HG03432 (cell line): Measurements from ENCODE around the gene KCNJ3.

ENCODE experiments used
- ATAC-seq: cut with Tn5 transposase; IDR thresholded peaks from one replicate; pipeline ENCODE4 v1.9.1; 2021; ENCODE audit warnings: mild to moderate bottlenecking, moderate library complexity; ENCODE audit not compliant: unreplicated experiment

Gene KCNJ3

DNA sequence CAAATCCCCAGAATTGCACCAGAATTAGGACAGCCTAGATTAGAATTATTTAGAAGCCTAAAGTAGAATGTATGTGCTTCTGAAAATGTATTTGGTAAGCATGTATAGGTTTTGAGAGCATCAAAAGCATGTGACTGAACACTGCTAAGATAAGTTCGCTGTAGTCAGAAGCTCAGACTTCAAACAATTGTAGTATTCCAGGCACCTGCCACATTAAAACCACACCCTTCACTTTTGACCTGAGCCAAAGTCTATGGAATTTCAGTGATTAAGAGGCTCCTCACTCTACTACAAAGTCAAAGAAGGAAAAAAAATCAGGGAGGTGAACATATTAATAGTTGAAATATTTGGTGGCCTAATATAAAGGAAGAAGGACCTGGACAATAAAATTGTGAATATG is 8.2 kb downstream of the KCNJ3 start:
- ATAC-seq, result no peak

- no peak for ATAC-seq
These were observed 9.6 kb downstream of the KCNJ3 start for GRCh38 chr2:154707994-154708575.

DNA sequence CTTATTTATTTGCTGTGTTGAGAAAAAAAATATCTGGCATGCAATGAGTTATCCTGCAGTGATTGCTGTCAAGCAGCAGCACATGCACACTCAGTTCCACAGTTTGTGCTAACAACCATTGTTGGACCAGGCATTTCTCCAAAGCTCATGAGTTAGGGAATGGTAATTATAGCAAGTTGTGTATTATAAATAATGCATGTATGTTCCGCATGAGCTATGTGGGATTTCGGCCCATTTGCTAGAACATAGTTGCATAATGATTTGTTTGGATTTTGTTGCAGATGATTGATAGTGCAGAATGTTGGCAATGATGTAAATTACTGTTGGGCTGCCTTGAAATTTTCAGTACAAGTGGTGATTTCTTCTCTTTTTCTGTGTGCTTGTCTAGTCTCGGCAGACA is 10.7 kb downstream of the KCNJ3 start:
- no peak for ATAC-seq

GRCh38 chr2:154710078-154710477 is 11.6 kb downstream of the KCNJ3 start:
- no peak for ATAC-seq

- ATAC-seq, result no peak
These were observed 12.2 kb downstream of the KCNJ3 start for GRCh38 chr2:154710685-154711084.

DNA sequence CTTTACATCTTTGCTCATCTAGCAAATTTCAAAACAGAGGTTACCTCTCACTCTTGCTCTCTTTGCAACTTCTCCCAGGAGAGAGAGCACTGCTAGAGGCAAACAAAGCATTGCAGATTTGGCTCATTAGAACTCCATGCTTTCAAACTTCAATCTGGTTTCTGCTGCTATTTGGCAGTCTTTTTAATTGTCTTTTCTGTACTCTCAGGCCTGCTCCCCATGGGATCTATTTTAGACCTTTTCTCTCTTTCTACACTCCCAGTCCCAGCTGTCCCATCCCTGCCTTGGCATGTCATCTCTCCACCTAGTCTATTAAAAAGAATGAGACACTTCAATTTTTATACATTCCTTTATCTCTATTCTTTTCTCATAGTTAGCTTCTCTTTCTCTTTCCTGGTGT is 15.2 kb downstream of the KCNJ3 start:
- no peak for ATAC-seq

GRCh38 chr2:154720651-154721050 is 22.2 kb downstream of the KCNJ3 start:
- no peak for ATAC-seq

- ATAC-seq, result no peak
These were observed 25.8 kb downstream of the KCNJ3 start for GRCh38 chr2:154724194-154724797.

DNA sequence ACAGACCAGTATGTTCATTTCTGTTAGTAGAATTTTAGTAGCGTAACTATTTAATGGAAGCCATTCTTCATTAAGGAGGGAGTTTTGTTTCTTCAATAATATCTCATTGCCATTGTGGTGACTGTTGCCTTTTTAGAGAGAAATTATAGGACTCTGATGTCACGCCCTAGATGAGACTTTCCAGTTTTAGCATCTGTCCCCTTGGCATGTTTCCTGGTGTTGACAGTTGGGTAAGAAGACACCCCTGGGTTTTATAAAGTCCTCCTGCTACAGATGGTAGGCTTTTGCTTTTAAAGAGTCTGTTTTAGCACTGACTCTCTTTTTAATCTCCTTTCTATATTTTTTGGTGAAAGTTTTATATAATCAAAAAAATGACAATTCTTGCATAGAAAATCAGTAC is 41.9 kb downstream of the KCNJ3 start:
- ATAC-seq, result no peak

- no peak for ATAC-seq
These were observed 60.4 kb downstream of the KCNJ3 start for GRCh38 chr2:154758871-154759270.

DNA sequence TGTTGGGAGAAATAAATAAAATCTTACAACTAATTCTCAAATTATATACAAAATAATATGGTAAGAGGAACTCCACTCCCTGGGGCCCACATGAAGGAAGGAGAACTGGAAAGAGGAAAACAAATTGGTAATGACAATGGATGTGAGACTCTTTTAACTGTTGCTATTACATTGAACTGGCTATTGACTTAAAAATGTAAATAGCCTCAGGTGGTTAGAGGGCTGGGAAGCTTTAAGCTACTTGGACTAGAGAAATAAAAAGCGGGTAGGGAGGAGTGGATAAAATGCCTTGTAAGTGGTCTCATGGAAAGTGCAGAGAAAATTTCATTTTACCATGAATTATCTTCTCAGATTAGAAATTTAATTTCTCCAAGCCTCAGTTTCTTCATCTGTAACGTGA is 64.1 kb downstream of the KCNJ3 start:
- no peak for ATAC-seq

DNA sequence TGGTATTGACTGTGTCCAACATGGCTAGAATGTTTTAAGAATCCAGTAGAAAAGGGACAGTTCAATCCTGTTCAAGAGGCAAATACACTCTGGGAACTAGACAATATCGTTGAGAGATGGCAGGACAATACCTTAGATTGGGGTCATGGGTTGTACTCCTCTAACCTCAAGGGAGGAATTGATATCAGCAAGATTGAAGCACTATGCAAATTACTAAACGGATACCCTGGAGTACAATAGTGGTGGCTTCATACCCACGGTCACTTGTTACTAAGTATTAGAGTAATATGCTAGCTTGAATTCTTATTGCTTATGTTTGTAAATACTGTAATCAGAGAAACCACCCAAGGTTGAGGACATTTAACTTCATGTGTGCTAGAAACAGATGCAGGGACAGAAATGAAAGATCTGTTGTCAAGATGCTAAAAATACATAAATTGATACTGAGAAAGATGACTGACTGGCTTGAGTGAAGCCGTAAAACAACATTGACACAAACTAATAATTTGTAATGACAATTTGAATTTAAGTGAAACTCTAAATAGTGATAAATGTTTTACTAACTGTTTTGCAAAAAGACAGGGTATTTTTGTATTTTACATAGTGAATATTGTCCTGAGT is 73.3 kb downstream of the KCNJ3 start:
- ATAC-seq, result peak; percentile 48

DNA sequence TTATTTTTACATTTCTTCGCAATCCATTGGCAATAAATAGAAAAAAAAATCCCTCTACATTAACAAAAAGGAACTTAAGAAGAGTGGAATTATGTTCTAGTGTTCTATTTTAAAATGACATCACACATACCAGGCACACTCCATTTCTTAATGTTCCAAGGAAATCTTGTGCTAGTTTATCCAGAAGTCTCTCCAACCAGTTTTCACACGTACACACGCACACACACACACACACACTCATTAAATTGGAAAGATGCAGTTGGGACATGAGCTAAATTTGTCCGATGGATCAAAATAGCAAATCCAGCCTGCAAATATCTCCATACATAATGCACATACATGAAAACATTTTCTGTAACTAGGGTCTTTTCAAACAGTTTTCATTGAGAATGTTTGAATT is 78.3 kb downstream of the KCNJ3 start:
- ATAC-seq, result no peak

DNA sequence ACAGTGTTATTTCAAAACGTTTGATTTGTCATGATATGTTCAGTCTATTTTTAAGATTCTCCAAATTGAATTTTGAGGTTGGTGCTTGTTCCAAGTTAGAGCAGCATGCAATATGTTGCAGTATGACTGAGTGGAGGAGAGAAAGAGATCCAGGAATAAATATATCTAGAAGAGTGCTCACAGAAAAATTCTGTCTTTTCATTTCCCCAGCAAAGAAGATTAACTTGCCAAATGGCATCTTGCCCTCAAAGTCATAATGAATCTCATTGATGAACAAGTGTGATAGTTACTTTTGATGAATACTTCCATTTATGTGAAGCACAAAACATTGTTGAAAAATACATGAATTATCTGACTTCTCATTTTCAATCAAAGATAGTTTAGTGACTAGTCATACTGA is 95.9 kb downstream of the KCNJ3 start:
- no peak for ATAC-seq

DNA sequence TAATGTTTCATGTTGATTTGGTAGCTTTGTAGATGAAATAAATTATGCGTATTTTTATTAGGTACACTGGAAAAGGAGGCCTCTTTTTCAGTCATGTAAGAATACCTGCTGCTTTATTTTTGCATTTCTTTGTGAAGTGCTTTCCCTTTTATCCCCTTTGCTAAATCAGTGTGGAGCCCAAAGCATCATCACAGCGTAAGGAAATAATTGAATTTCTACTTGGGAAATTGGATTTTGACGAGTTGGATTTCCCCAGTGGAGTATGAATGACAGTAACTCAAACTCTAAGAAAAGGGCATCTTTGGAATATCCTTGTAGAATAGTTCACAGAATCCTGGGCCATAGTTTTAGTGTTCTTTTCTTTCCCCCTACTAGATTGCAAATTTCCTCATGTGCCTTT is 97.2 kb downstream of the KCNJ3 start:
- no peak for ATAC-seq

DNA sequence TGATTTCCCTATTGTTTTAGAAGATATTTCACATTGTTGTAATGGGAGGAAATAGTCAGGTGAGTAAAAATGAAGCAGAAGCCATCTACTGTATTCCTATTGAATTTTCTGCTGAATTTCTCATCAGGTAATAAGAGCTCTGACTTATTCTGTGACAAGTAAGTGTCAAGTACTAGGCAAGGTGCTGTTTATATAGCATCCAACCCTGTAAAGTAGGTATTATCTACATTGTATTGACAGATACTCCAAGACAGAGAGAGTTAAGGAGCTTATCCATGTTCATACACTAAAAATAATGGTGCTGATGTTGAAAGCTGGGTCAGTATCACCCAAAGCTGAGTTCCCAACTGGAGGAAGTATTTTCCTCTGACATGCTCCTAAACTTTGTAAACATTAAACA is 106.0 kb downstream of the KCNJ3 start:
- no peak for ATAC-seq

DNA sequence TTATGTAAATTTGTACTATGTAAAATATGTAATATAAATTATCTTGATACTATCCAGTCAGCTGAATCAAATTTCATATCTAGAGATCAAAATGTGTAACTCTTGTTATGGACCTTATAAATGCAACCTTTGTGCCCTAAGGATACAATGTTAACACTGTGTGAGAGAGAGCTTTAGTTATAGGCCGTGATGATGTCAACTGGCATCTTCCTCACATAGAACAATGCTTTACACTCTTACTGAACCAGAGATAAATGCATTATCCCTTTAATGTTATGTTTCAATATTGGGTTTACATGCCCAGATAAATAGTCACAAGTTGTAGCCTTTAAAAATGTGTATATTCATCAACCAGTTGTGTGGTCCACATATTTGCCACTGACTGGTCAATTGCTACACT is 115.1 kb downstream of the KCNJ3 start:
- ATAC-seq, result no peak

- ATAC-seq, result no peak
These were observed 116.4 kb downstream of the KCNJ3 start for GRCh38 chr2:154814856-154815255.

- ATAC-seq, result no peak
These were observed 126.9 kb downstream of the KCNJ3 start for GRCh38 chr2:154825358-154825757.

DNA sequence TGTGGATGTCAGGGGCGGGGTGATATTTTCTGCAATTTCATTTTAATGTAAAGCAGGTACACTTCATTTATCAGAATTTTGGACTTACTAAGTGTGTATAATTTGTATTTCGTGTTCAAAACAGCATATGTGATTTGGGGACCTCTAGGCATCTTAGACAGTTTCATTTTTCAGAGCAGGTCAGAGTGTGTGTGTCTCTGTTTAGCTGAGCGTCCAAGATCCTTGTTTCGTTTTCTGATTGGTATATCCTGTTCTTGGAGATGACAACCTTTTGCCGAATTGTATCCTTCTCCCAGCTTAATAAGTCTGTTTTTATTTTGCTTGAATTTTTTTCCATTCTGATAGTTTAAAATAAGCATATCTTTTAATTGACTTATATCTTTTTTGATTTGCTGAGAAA is 128.3 kb downstream of the KCNJ3 start:
- ATAC-seq, result no peak

GRCh38 chr2:154827286-154827685 is 128.8 kb downstream of the KCNJ3 start:
- no peak for ATAC-seq

DNA sequence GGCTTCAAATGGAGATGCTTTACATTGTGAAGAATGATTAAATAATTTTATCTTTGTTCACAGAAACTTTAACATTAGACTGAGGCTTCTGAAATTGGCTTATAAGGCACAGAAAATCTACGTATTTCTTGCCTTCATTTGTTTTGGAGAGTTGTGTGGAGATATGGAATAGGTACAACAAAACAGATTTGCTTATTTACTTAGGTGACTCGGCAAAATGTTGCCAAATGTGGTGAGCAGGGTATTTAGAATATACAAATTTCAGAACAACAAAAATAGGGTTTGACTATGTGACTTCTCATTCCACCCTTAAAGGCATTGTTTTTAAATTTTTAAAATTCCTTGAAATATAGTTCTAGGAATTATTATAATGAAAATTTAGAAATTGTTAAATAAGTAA is 134.2 kb downstream of the KCNJ3 start:
- ATAC-seq, result no peak

DNA sequence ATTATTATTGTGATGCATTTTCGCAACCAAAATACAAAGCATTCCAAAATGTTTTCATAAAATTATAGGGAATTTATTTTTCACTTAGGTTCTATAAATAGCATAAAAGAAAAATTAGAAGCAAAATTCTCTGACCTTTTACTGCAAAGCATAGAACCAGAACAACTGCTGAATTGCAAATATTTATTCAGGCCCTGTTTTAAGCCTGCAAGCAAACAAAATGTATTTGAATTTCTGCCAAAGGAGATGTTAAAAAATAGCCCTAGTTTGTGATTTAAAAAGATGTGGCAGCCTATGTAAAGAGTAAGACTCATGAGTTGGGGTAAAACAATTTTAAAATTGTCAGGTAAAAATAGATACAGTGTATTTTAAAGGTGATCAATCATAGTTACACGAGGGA is 138.1 kb downstream of the KCNJ3 start:
- no peak for ATAC-seq
